Liver (tissue), 9 donors: ENCODE measurements around the gene USP25. TPM values are rescaled to one million over a fixed set of nuclear protein-coding genes. Genes with fewer than 3 reads are reported as not detected.

Experiments
- DNase-seq: peaks from one replicate; pipeline ENCODE4 v3.0.0-alpha.2; 2017; ENCODE audit warnings: low spot score
- H3K27ac ChIP-seq, 2 donors: one replicate each; pipeline ENCODE4 v1.7.0; 2013; ENCODE audit warnings: inconsistent platforms in 2 of 2, low read length in 2 of 2, control low read depth in 1 of 2, low read depth in 1 of 2, mild to moderate bottlenecking in 1 of 2
- H3K27me3 ChIP-seq, 4 donors: one replicate each; pipeline versions ENCODE4 v1.6.1 to v1.7.0; 2013; ENCODE audit warnings: low read length in 3 of 4, inconsistent platforms in 1 of 4, mild to moderate bottlenecking in 1 of 4, moderate library complexity in 1 of 4; ENCODE audit not compliant: control insufficient read depth in 4 of 4, insufficient read depth in 4 of 4
- H3K36me3 ChIP-seq, 4 donors: one replicate each; pipeline versions ENCODE4 v1.6.1 to v1.7.0; 2013; ENCODE audit warnings: low read length in 3 of 4, mild to moderate bottlenecking in 3 of 4, low read depth in 1 of 4, moderate library complexity in 1 of 4; ENCODE audit not compliant: control insufficient read depth in 4 of 4, insufficient read depth in 3 of 4
- H3K4me1 ChIP-seq, 4 donors: one replicate each; pipeline versions ENCODE4 v1.6.1 to v1.7.0; 2013; ENCODE audit warnings: low read length in 3 of 4, mild to moderate bottlenecking in 3 of 4, moderate library complexity in 1 of 4; ENCODE audit not compliant: control insufficient read depth in 4 of 4, insufficient read depth in 4 of 4
- H3K4me3 ChIP-seq, 3 donors: one replicate each; pipeline versions ENCODE4 v1.6.1 to v1.7.0; 2013; ENCODE audit warnings: low read length in 3 of 3, control low read depth in 1 of 3, low read depth in 1 of 3, mild to moderate bottlenecking in 1 of 3
- H3K9ac ChIP-seq, 2 donors: one replicate each; pipeline ENCODE4 v1.7.0; 2013; ENCODE audit warnings: low read length in 2 of 2, mild to moderate bottlenecking in 2 of 2, moderate library complexity in 2 of 2, control low read depth in 1 of 2, low read depth in 1 of 2
- H3K9me3 ChIP-seq, 4 donors: one replicate each; pipeline versions ENCODE4 v1.6.1 to v1.7.0; 2013; ENCODE audit warnings: low read length in 3 of 4; ENCODE audit not compliant: control insufficient read depth in 4 of 4
- ATF3 ChIP-seq: IDR thresholded peaks from 2 replicates; pipeline ENCODE4 v1.6.1; 2016; ENCODE audit warnings: antibody characterized with exemption
- CTCF ChIP-seq: fragments of 150-350 bp; IDR thresholded peaks from 2 replicates; pipeline ENCODE4 v1.5.1; 2017; ENCODE audit warnings: improper control_type of control experiment, low read depth, low read length; ENCODE audit not compliant: missing input control
- EGR1 ChIP-seq, 2 donors: IDR thresholded peaks; 2 replicates each; pipeline ENCODE4 v1.6.1; 2016 to 2018; ENCODE audit warnings: antibody characterized with exemption in 2 of 2, low read depth in 2 of 2
- FOXA1 ChIP-seq: IDR thresholded peaks from 2 replicates; pipeline ENCODE4 v1.6.1; 2016; ENCODE audit warnings: antibody characterized with exemption
- FOXA2 ChIP-seq: IDR thresholded peaks from 2 replicates; pipeline ENCODE4 v1.6.1; 2016; ENCODE audit warnings: antibody characterized with exemption
- GABPA ChIP-seq, 2 donors: IDR thresholded peaks in 1 of 2; conservative IDR thresholded peaks in 1 of 2; 2 replicates each; pipeline ENCODE4 v1.6.1; 2016; ENCODE audit warnings: antibody characterized with exemption in 2 of 2, mild to moderate bottlenecking in 1 of 2, moderate library complexity in 1 of 2
- HNF4A ChIP-seq, 2 donors: conservative IDR thresholded peaks; 2 replicates each; pipeline ENCODE4 v1.6.1; 2016; ENCODE audit warnings: antibody characterized with exemption in 2 of 2, mild to moderate bottlenecking in 2 of 2
- HNF4G ChIP-seq: IDR thresholded peaks from 2 replicates; pipeline ENCODE4 v1.6.1; 2016; ENCODE audit warnings: antibody characterized with exemption
- JUND ChIP-seq, 2 donors: IDR thresholded peaks; 2 replicates each; pipeline ENCODE4 v1.6.1; 2016; ENCODE audit warnings: antibody characterized with exemption in 2 of 2
- MAX ChIP-seq: IDR thresholded peaks from 2 replicates; pipeline ENCODE4 v1.6.1; 2016; ENCODE audit warnings: antibody characterized with exemption
- NR2F2 ChIP-seq: IDR thresholded peaks from 2 replicates; pipeline ENCODE4 v1.6.1; 2016; ENCODE audit warnings: antibody characterized with exemption
- RAD21 ChIP-seq, 2 donors: IDR thresholded peaks; 2 replicates each; pipeline ENCODE4 v1.6.1; 2016; ENCODE audit warnings: antibody characterized with exemption in 2 of 2, mild to moderate bottlenecking in 2 of 2
- REST ChIP-seq: IDR thresholded peaks from 2 replicates; pipeline ENCODE4 v1.6.1; 2016; ENCODE audit warnings: antibody characterized with exemption, mild to moderate bottlenecking
- RXRA ChIP-seq, 2 donors: IDR thresholded peaks; 2 replicates each; pipeline ENCODE4 v1.6.1; 2017 to 2018; ENCODE audit warnings: antibody characterized with exemption in 2 of 2, mild to moderate bottlenecking in 1 of 2
- SP1 ChIP-seq: IDR thresholded peaks from 2 replicates; pipeline ENCODE4 v1.6.1; 2018; ENCODE audit warnings: antibody characterized with exemption, mild to moderate bottlenecking
- TAF1 ChIP-seq: conservative IDR thresholded peaks from 2 replicates; pipeline ENCODE4 v1.6.1; 2016; ENCODE audit warnings: antibody characterized with exemption, mild to moderate bottlenecking
- YY1 ChIP-seq: IDR thresholded peaks from 2 replicates; pipeline ENCODE4 v1.6.1; 2016; ENCODE audit warnings: antibody characterized with exemption, mild to moderate bottlenecking
- ZBTB33 ChIP-seq: IDR thresholded peaks from 2 replicates; pipeline ENCODE4 v1.6.1; 2016; ENCODE audit warnings: antibody characterized with exemption
- WGBS: extraction: QIAGEN DNeasy Blood & Tissue Kit; methylation state at CpG from one replicate; pipeline ENCODE4 v1.1.7; 2013; 5-methylcytosine and 5-hydroxymethylcytosine counted together
- polyA plus RNA-seq, 2 donors: library from polyadenylated mRNA; stranded (reverse) in 1 of 2; unstranded in 1 of 2; fragments of 200-250 nt in 1 of 2; fragments of >200 nt in 1 of 2; fragmentation: Nextera tagmentation in 1 of 2; extraction: Ambion mirVana in 1 of 2; gene quantifications; one replicate each; pipeline versions ENCODE4 v1.2.1 to v1.2.3, GENCODE V29; 2013 to 2015
- total RNA-seq, 2 donors: library from RNA; depleted of rRNA; stranded (reverse); fragments of >200 nt; gene quantifications; one replicate each; pipeline ENCODE4 v1.2.3, GENCODE V29; 2014
- donor health status: healthy.
- donor health status: healthy.
- donor health status: healthy.
- donor health status: healthy.
- donor health status: healthy.

The USP25 gene
- total and polyA plus RNA-seq, 4 donors = 6.0 to 26.7 (median 15.3) TPM

- TF ChIP-seq RXRA (IDR thresholded peaks at IDR 0.05) = no peak
- TF ChIP-seq HNF4G = no peak
- TF ChIP-seq SP1 = no peak
- TF ChIP-seq GABPA (IDR thresholded peaks at IDR 0.05 in 1 of 2, conservative IDR thresholded peaks at IDR 0.05 in 1 of 2) = no peak
- no peak for TF ChIP-seq FOXA1
- no peak for TF ChIP-seq TAF1
- TF ChIP-seq CTCF = no peak
- no peak for TF ChIP-seq NR2F2
- no peak for TF ChIP-seq YY1
- TF ChIP-seq HNF4A (conservative IDR thresholded peaks at IDR 0.05) = no peak
- no peak for TF ChIP-seq JUND (IDR thresholded peaks at IDR 0.05)
Observed at GRCh38 chr21:15874615-15875014, 144.8 kb downstream of the USP25 start (continued).

- H3K9me3 ChIP-seq = no peaks in the 10 kb centered on the region
- H3K4me3 ChIP-seq = no peak overlapping the region
- TF ChIP-seq RXRA (IDR thresholded peaks at IDR 0.05) = no peak
- TF ChIP-seq TAF1 = no peak
- TF ChIP-seq ZBTB33 = no peak
- TF ChIP-seq JUND (IDR thresholded peaks at IDR 0.05) = no peak
- TF ChIP-seq HNF4A (conservative IDR thresholded peaks at IDR 0.05) = no peak
- peaks cover 3 to 35% (median 21%) of the 10 kb centered on the region in 4 donors for H3K36me3 ChIP-seq
- no peaks in the 10 kb centered on the region for H3K4me1 ChIP-seq
- H3K9ac ChIP-seq = no peak overlapping the region
- 95% methylated on average over 3 of the region's 3 CpGs for WGBS
- DNase-seq = no peak
- no peaks in the 10 kb centered on the region for H3K27me3 ChIP-seq
- H3K27ac ChIP-seq = no peak overlapping the region
Observed at GRCh38 chr21:15875286-15875685, 145.5 kb downstream of the USP25 start.

GRCh38 chr21:15893902-15894301 is 164.1 kb downstream of the USP25 start:
- Histone ChIP-seq H3K27ac (no peak overlapping the region), H3K27me3 (no peaks in the 10 kb centered on the region), H3K4me1 (peaks cover 0 to 2% (median 0%) of the 10 kb centered on the region in 4 donors), H3K9ac (no peak overlapping the region), H3K9me3 (no peaks in the 10 kb centered on the region), H3K4me3 (no peak overlapping the region), H3K36me3 (no peaks in the 10 kb centered on the region)
- 86% methylated on average over 4 of the region's 4 CpGs for WGBS
- TF ChIP-seq FOXA2 (no peak), ATF3 (no peak), REST (no peak), CTCF (no peak), NR2F2 (no peak), HNF4G (no peak), EGR1 (IDR thresholded peaks at IDR 0.05; ENCODE audit: low read depth in 2 of 2) (no peak), FOXA1 (no peak), GABPA (IDR thresholded peaks at IDR 0.05 in 1 of 2, conservative IDR thresholded peaks at IDR 0.05 in 1 of 2) (no peak), ZBTB33 (no peak), RXRA (IDR thresholded peaks at IDR 0.05) (no peak), TAF1 (no peak), RAD21 (IDR thresholded peaks at IDR 0.05) (no peak), JUND (IDR thresholded peaks at IDR 0.05) (no peak), HNF4A (conservative IDR thresholded peaks at IDR 0.05) (no peak), MAX (no peak)
- no peak for DNase-seq
